Articular chondrocyte of knee joint (primary cell): Measurements from ENCODE around the gene KCNN1. TPM values are rescaled to one million over a fixed set of nuclear protein-coding genes. Genes with fewer than 3 reads are reported as not detected.

Experiments
- small RNA-seq: library from RNA; depleted of rRNA; stranded (forward); fragments of <200 nt; gene quantifications from one replicate; pipeline ENCODE3, GENCODE V24; 2012
- total RNA-seq: library from RNA; depleted of rRNA; stranded (reverse); fragments of >200 nt; gene quantifications from 2 replicates; pipeline ENCODE4 v1.2.3, GENCODE V29; 2012

The KCNN1 gene
- not detected in 2 replicates for total RNA-seq

GRCh38 chr19:17966550-17967256 is at the start of gene KCNN1:
Gene KCNN1, plus strand, starts transcription at chr19:17967107. Its CDS starts 6,782 bp downstream, at chr19:17973889.

GRCh38 chr19:17932485-17933338 is 34.2 kb upstream of the KCNN1 start, which contains the start of gene CCDC124:
Gene CCDC124, plus strand, starts transcription at chr19:17933015. Its CDS starts 3,406 bp downstream, at chr19:17936421.

DNA sequence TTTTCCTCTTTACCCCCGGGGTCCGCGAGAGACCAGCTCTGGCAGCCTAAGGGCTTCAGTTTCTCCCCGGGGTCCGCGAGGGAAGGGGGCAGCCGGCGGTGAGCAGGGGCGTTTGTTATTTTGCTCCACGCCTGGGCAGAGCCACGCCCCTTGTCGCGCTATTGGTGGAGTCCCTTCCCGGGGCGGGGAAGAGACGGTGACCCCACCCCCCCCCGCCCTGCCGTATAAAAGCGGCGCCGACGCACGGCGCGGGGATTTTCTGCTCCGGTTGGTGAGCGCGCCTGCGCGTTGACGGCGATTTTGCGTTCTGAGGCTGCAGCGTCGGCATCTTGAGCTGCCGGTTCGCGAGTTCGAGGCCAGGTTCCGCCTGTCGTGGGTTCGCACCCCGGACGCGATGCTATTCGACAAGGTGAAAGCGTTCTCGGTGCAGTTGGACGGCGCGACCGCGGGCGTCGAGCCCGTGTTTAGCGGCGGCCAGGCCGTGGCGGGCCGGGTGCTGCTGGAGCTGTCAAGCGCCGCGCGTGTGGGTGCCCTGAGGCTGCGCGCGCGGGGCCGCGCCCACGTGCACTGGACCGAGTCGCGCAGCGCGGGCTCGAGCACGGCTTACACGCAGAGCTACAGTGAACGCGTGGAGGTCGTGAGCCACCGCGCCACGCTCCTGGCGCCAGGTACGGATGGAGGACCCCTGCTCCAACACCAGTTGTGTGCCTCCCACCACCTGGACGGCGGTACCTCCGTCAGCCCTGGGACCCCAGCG is 41.2 kb downstream of the KCNN1 start, which contains the start of gene ARRDC2:
Gene ARRDC2, plus strand, starts transcription at position 254 of the 757 bp plus-strand sequence. Its CDS starts 141 bp downstream, at position 395.

Small RNA genes lying within 50 kb of the gene (small RNA-seq; reads per million reads assigned to genes)
- not detected for gene RNA5SP468

Other genes starting within 250 kb of the KCNN1 start
- gene MAP1S, start 247.6 kb upstream of the KCNN1 start, total RNA-seq: 10.8 and 11.1 TPM in 2 replicates
- gene FCHO1, start 215.6 kb upstream of the KCNN1 start, total RNA-seq: 0.39 and 0.43 TPM in 2 replicates
- gene B3GNT3, start 172.0 kb upstream of the KCNN1 start, total RNA-seq: not detected in 2 replicates
- gene INSL3, start 145.6 kb upstream of the KCNN1 start, total RNA-seq: not detected in 2 replicates
- 3.4 and 3.6 TPM in 2 replicates for gene JAK3, start 119.1 kb upstream of the KCNN1 start, total RNA-seq
- 992 and 1,066 TPM in 2 replicates for gene RPL18A, start 107.2 kb upstream of the KCNN1 start, total RNA-seq
- gene SLC5A5, start 95.2 kb upstream of the KCNN1 start, total RNA-seq: not detected in 2 replicates
- 24.9 and 27.8 TPM in 2 replicates for gene CCDC124, start 34.1 kb upstream of the KCNN1 start, total RNA-seq
- gene ARRDC2, start 41.1 kb downstream of the KCNN1 start, total RNA-seq: 13.6 and 14.9 TPM in 2 replicates
- gene IL12RB1, start 119.8 kb downstream of the KCNN1 start, total RNA-seq: 0.26 and 0.32 TPM in 2 replicates
- 3.8 and 4.3 TPM in 2 replicates for gene MAST3, start 130.7 kb downstream of the KCNN1 start, total RNA-seq
- gene PIK3R2, start 186.1 kb downstream of the KCNN1 start, total RNA-seq: 22.7 and 30.7 TPM in 2 replicates
- 9.3 and 11.3 TPM in 2 replicates for gene IFI30, start 206.7 kb downstream of the KCNN1 start, total RNA-seq
- 6.2 and 8.1 TPM in 2 replicates for gene MPV17L2, start 226.1 kb downstream of the KCNN1 start, total RNA-seq
- 0.65 and 1.2 TPM in 2 replicates for gene RAB3A, start 236.9 kb downstream of the KCNN1 start, total RNA-seq